Measurements from ENCODE around the gene SNX24.

- TF ChIP-seq CTCF (IDR thresholded peaks at IDR 0.05) (no peak), POLR2A (IDR thresholded peaks at IDR 0.05) (no peak), POLR2AphosphoS5 (IDR thresholded peaks at IDR 0.05) (no peak)
Measured at GRCh38 chr5:123047706-123048105, 202.3 kb downstream of the SNX24 start.
